NCI-H82 treated with DMSO at 0.1 percent for 48 hours (cell line): ENCODE measurements around the gene SERTM2.

Experiments used
- DNase-seq: peaks from one replicate; lab custom pipeline; 2025; ENCODE audit not compliant: unreplicated experiment; lab: John Stamatoyannopoulos, UW

SERTM2 gene

GRCh38 chrX:111555406-111555958, 44.0 kb downstream of the SERTM2 start:
- no peak for DNase-seq

GRCh38 chrX:111560801-111561200, 49.4 kb downstream of the SERTM2 start:
- no peak for DNase-seq

DNA sequence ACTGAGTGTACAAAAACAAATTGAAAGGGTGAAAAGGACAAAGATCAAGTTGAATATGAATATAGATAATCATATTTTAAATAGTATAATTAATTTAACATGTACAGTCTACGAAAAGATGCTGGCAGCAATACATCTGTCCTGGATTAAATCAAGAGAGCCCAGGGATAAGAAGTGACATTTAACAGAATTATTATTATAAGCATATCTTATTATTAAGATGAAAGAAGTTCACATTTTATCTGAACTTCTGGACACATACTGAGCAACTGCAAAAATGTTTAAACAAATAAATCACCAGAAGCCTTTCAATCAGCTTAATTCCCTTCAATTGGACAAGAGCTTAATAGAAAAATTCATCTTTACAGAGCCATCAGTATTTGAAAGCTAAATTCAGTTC, 50.4 kb downstream of the SERTM2 start:
- no peak for DNase-seq

GRCh38 chrX:111567542-111568255, 56.3 kb downstream of the SERTM2 start:
- no peak for DNase-seq

DNA sequence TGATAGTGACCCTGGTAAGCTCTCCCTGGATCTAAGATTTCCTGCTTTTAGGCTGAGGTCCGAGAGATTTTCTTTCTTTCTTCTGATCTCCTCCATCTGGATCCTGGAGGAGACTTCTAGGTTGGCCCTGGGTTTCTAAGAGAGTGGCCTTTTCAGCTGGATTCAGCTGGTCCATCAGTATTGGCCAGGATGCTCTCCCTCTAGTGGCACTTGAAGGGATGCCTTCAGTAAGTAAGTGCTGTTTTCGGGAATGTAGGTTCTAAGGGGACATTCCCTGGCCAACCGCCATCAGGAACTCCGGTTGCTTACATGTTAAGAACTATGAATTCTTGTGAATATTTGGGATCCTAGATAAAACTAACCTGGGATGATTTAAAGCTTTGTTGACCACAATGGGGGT, 56.9 kb downstream of the SERTM2 start:
- no peak for DNase-seq

GRCh38 chrX:111568817-111569216, 57.4 kb downstream of the SERTM2 start:
- no peak for DNase-seq
